IPS DF 4.7 (cell line): Measurements from ENCODE around the gene CCDC201.

Experiments
- DNase-seq: peaks from one replicate; pipeline ENCODE4 v3.0.0-alpha.2; 2013; ENCODE audit warnings: low spot score; ENCODE audit errors: extremely low read depth

The CCDC201 gene

GRCh38 chr7:45893374-45893995 lies 20.6 kb upstream of the CCDC201 start:
- no peak for DNase-seq

DNA sequence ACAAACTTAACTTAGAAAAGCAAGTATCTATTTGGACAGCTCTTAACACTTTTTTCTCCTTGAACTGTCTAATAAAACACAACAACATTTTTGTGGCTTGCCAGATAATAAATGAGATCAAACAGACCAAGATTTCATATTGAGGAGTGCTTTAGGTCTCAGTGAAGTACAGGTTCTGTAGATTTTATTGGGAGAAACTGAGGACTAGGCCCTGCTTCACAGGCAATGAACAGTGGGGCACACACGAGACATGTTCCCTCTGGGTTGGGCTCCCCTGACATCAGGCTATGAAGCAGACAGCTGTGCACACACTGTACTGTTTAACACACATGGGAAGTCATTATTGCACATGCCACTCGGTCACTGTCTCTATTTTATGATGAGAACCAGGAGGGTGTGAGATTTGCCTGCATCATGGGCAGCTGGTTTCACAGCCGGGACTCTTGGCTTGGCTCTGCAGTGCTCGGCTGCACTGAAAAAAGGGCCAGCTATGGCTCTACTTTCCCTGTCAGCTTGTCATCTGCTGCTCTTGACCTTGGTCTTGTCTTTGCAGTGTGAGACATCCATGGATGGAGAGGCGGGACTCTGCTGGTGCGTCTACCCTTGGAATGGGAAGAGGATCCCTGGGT lies 19.6 kb upstream of the CCDC201 start:
- DNase-seq = no peak

DNA sequence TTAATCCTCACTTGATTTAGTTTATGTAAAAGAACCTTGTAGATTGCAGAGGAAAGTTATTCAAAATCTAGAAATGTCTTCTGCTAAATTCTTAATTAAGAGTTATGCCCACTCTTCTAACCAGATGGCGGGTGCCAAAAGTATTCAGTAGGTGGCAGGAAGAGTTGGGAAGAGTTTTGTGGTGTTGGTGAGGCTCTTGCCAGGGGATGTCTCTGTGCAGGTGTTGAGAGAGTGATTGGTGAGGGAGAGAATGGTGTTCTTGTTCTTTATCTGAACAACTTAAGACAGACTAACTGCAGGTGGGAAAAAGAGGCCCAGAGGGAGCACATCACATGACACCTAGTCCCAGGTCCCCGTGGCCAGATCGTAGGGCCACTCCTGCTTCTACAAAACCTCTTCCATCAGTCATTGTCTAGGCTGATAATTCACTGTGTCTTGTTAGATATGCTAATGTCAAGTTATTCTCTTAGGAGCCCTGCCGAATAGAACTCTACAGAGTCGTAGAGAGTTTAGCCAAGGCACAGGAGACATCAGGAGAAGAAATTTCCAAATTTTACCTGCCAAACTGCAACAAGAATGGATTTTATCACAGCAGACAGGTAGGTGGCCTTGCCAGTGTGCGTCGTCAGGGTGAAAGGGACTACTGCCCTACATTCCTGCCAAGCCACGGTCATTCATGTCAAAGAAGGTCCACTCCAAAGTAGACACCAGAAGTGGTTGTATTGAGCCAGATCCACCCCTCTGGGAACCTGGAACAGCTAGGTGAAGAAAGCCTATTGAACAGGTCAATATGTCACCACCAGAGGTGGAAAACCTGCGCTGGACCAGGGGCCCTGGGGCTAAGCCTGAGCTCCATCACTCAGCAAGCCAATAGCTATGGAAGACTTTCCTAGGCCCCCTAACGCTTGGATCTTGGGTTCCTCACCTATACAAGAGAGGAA lies 18.9 kb upstream of the CCDC201 start:
- DNase-seq = no peak

- DNase-seq = no peak
Measured at GRCh38 chr7:45890902-45891461, 18.1 kb upstream of the CCDC201 start.

DNA sequence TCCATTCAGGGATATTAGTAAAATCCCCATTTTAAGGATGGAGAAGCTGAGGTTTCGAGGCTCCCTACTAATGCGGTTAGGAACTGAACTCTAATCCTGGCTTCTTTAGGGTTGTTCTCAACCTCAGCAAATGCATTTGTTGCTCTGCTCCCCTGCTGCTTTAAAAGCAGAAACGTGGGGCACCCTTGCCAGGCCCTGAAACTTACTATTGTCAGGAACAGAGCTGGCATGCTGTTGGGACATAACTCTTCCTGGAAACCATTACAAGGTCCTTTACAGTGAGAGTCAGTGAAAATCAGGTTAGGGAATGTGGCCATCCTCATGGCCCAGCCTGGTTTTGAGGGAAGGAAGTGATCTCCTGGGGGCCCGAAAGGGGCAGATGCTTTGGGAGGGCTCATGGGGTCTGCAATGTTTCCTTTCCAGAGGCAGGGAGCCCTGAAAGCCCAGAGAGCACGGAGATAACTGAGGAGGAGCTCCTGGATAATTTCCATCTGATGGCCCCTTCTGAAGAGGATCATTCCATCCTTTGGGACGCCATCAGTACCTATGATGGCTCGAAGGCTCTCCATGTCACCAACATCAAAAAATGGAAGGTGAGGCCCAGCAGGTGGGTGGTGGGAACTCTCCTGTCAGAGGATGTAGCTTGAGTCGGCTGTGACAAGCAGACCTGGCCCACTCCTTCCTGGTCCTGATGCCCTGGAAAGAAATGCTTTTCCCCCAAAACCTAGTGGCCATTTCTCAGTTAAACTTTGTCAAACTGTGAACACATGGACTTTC lies 17.4 kb upstream of the CCDC201 start:
- no peak for DNase-seq

DNA sequence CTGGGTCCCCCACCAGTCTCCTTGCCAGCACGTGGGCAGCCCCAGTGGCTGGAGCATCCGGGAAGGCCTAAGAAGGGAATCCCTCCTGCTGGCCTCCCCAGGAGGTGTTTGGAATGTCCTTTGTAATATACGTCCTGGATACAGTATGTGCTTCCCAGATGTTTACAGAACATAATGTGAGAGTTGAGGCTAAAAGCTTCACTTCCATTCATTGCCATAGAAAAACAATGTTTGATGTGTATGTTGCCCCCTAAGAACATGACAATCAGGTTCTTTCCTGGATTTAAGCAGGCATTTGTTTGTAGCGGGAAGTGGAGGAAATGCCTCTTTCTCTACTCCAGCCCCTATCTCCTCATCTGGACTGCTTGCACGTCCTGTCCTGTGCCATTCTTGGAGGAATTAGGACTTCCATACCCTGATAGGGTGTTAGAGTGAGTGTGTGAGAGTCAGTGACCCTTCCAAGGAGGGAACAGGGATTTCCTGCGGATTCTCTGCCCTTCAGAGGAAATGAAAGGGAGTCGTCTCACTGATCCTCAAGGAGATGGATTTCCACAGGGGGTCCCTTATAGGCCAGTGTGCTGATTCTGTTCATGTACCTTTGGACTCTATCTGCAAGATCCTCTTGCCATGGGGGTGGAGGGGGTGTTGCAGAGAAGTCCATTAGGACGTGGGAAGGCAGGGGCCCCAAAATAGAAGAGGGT lies 16.6 kb upstream of the CCDC201 start:
- no peak for DNase-seq

- no peak for DNase-seq
Measured at GRCh38 chr7:45888993-45889366, 16.1 kb upstream of the CCDC201 start.

DNA sequence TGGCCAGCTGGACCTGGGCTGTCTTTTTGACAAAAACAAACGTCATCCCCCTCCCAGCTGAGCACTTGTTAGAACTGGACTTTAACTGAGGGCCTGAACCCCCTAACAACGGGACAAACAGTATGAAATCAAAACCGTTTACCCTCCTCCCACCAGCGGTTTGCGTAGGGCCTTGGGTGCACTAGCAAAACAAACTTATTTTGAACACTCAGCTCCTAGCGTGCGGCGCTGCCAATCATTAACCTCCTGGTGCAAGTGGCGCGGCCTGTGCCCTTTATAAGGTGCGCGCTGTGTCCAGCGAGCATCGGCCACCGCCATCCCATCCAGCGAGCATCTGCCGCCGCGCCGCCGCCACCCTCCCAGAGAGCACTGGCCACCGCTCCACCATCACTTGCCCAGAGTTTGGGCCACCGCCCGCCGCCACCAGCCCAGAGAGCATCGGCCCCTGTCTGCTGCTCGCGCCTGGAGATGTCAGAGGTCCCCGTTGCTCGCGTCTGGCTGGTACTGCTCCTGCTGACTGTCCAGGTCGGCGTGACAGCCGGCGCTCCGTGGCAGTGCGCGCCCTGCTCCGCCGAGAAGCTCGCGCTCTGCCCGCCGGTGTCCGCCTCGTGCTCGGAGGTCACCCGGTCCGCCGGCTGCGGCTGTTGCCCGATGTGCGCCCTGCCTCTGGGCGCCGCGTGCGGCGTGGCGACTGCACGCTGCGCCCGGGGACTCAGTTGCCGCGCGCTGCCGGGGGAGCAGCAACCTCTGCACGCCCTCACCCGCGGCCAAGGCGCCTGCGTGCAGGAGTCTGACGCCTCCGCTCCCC lies 15.5 kb upstream of the CCDC201 start, which contains the start of gene IGFBP1:
Gene IGFBP1 (plus strand): TSS at position 304 of the 808 bp plus-strand sequence. CDS start 165 bp downstream, at position 469.
- DNase-seq = no peak

GRCh38 chr7:45886931-45887667 lies 14.2 kb upstream of the CCDC201 start:
- DNase-seq = no peak

DNA sequence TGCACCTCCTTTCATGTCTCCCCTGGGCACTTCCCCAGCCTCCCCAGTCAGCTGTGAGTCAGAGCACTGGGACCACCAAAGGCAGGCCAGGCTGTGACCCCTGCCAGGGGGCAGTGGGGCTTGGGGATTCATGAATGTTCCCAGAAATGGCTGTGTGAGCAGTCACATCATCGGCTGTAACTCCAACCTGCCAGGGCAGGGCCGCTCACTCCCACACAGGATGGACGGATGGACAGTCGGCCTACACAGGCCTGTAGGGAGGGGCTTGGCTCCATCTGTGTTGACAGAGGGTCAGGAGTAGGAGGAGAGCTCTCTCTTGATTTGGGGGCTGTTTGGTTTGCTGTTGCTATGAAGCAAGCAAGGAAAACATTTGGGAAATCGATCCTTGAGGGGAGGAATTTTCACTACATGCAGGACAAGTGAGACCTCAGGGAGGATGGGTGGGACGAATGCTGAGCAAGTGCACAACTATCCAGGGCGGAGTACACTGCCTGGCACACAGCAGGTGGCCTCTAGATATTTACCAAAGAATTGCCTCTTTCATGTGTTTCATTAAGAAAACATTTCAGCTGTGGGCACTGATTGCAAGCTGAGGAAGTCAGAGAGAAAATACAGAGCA lies 12.5 kb upstream of the CCDC201 start:
- no peak for DNase-seq

- no peak for DNase-seq
Measured at GRCh38 chr7:45884136-45884535, 11.3 kb upstream of the CCDC201 start.

GRCh38 chr7:45882465-45882810 lies 9.6 kb upstream of the CCDC201 start:
- DNase-seq = no peak

- DNase-seq = no peak
Measured at GRCh38 chr7:45881759-45882464, 9.0 kb upstream of the CCDC201 start.

GRCh38 chr7:45881280-45881758 lies 8.4 kb upstream of the CCDC201 start:
- DNase-seq = no peak

DNA sequence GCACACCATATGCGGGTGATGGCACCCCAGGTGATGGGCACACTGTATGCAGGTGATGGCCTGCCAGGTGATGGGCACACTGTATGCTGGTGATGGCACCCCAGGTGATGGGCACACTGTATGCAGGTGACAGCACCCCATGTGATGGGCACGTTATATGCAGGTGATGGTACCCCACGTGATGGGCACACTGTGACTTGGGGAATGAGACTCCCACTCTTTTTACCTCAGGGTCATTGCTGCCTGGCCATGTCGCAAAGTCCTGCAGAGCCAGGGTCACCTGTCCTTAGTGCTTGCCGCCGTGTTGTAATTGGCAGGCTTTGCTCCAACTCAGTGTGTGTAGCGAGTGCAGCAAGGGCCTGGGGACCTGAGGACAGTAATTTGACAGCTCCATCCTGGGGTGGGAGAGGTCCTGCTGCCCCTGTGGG lies 7.6 kb upstream of the CCDC201 start:
- no peak for DNase-seq

DNA sequence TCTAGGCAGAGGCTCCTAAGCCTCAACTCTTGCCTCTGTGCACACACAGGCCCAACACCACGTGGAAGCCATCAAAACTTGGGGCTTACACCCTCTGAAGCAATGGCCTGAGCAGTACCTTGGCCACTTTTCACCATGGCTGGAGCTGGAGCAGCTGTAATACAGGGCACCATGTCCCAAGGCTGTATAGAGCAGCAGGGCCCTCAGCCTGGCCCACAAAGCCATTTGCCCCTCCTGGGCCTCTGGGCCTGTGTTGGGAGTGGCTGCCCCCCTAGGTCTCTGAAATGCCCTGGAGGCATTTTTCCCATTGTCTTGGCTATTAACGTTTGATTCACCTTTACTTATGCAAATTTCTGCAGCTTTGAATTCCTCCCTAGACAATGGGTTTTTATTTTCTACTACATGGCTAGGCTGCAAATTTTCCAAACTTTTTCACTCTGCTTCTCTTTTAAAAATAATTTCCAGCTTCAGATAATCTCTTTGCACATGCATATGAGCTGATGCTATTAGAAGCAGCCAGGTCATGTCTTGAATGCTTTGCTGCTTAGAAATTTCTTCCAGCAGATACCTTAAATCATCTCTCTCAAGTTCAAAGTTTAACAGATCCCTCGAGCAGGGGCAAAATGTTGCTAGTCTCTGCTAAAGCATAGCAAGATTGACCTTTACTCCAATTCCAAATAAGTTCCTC lies 5.7 kb upstream of the CCDC201 start:
- no peak for DNase-seq

- DNase-seq = no peak
Measured at GRCh38 chr7:45876519-45876918, 3.6 kb upstream of the CCDC201 start.
